NCI-H748 treated with DMSO at 0.1 percent for 48 hours (cell line): ENCODE measurements around the gene TGIF2.
"Not testable (repeated sequence)": the region's sequence is repeated elsewhere in the genome, so short reads cannot be mapped to it uniquely, and the experiment has no call there.

ENCODE experiments used
- DNase-seq: peaks from one replicate; lab custom pipeline; 2025; lab: John Stamatoyannopoulos, UW

TGIF2 gene

GRCh38 chr20:36620917-36621316 lies 47.5 kb downstream of the TGIF2 start:
- no peak for DNase-seq

- DNase-seq, result no peak
Measured at GRCh38 chr20:36623444-36623843, 50.0 kb downstream of the TGIF2 start.

- DNase-seq, result no peak
Measured at GRCh38 chr20:36624068-36624943, 50.9 kb downstream of the TGIF2 start.

GRCh38 chr20:36624944-36625324 lies 51.5 kb downstream of the TGIF2 start:
- no peak for DNase-seq

DNA sequence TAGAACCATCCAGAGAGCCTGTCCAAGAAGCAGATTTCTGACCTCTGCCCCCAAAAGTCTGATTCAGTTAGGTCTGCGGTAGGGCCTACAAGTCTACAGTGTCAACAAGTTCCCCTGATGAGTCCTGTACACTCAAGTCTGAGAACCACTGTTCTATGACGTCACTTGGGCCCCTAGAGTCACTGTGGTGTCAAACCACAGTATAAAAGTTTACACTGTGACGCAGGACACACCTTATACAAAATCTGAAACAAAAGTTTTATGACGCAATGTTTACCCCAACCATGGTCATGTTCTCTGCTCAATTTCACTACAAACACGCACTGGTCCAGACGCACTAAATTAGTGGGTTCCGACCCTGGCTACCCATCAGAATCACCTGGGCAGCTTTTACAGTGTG lies 54.7 kb downstream of the TGIF2 start:
- DNase-seq, result no peak

DNA sequence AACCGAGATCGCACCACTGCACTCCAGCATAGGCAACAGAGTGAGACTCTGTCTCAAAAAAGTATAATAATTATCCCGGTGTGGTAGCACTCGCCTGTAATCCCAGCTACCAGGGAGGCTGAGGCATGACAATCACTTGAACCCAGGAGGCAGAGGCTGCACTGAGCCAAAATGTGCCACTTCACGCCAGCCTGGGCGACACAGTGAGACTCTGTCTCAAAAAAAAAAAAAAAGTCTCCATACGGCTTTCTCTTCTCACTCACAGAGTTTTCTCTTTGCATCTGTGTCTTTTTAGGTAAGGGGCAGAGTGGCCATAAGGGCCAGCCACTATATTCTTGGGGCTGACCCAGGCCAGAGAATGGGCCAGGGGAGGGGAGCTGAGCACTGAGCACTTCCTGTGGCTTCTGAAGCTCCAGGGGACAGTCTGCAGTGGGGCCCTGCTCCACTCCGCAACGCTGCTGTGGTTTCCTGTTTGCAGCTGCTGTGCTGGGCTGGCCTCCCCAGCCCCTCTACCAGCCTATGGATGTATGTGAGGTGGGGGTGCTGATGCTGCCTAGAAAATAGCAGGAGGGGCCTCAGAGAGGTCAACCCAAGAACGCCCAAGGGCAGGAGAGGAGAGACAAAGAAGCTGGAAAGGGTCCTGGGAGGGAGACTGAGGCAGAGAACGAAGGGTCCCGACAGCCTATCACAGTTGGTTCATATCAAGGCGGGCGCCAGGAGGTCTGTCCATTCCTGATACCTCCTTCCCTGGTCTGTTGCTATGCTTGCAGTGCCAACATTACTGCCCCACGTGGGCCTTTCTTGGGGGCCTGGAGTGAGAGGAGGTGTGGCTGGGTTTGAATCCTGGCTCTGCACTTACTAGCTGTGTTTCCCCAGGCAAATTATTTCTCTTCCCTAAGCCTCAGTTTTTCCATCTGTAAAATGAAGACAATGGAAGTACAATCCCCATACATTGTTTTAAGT lies 56.6 kb downstream of the TGIF2 start:
- DNase-seq, result no peak

GRCh38 chr20:36631646-36632045 lies 58.2 kb downstream of the TGIF2 start:
- no peak for DNase-seq

DNA sequence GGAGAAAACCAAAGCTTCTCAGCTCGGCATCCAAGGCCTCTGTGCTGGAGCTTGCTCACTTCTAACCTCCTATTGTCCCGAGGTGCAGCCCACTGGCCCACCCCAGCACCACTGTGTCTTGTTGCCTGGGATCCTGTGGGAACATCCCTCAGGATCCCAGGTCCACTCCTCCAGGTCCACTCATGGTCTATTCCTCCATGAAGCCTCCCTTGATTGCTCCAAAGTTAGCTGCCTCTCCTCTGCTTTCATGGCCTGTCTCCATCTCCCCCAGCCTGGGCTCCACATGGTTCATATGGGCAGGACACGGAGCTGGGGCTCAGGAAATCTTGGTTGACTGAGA lies 58.7 kb downstream of the TGIF2 start:
- DNase-seq, result no peak

- no peak for DNase-seq
Measured at GRCh38 chr20:36632487-36633284, 59.3 kb downstream of the TGIF2 start.

- DNase-seq, result no peak
Measured at GRCh38 chr20:36633285-36633772, 59.9 kb downstream of the TGIF2 start.

DNA sequence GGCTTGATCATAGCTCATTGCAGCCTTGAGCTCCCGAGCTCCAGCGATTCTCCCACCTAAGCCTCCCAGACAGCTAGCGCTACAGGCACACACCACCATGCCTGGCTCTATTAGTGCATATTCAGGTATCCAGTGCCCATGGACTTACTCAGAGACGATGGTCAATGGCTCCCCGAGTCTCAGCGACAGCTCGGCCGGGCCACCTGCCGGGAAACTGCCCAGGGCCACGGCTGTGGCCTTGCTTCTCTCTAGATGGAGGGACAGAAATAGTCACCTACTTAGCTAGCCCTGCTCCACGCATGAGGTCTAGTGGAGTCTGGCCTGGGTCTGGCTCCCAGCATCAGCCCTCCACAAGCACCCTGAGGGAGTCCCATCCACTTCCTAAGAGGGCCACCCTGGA lies 60.9 kb downstream of the TGIF2 start:
- no peak for DNase-seq

GRCh38 chr20:36638876-36639400 lies 65.5 kb downstream of the TGIF2 start:
- DNase-seq, result not testable (repeated sequence)

GRCh38 chr20:36641506-36641843 lies 68.1 kb downstream of the TGIF2 start:
- DNase-seq, result no peak

DNA sequence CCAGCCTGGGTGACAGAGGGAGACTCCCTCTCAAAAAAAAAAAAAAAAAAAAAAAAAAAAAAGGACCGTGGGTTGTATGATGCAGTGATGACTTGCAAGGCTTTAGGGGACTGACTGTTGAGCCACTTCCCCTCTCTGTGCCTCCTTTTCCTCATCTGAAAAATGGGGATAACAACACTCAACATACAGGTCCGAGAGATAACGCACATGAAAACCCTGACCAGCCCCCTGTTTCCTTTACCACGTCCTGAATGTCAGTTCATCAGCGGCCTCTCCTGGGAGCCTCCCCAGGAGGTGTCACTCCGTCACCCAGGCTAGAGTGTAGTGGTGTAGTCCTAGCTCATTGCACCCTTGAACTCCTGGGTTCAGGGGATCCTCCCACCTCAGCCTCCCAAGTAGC lies 68.7 kb downstream of the TGIF2 start:
- no peak for DNase-seq
